ENCODE results near the gene STK26. TPM values are rescaled to one million over a fixed set of nuclear protein-coding genes. Genes with fewer than 3 reads are reported as not detected.

STK26 gene
- total and polyA plus RNA-seq, 2 experiments from 2014 or later, result 65.2 to 110 TPM

DNA sequence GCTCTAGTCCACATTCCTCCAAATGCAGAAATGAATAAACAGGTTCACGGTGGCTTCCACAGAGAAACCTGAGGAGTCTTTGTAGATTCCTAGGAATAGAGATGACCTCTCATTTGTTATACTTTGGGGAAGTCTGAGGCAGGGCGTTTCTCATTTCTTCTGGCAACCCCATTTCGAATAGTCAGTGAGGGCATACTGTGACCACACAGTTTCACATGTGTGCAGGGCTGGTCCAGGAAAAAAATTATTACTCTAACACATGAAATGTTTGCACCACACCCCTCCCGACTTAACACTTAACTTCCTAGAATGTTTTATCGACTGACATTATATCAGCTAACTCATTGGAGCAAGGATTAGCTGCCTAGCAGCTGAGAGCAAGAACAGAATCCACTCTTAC, 92.7 kb downstream of the STK26 start:
- Mint-ChIP-seq H3K27me3 (ENCODE audit: insufficient read depth, low read depth, poor library complexity) (no peaks in the 10 kb centered on the region), H3K9me3 (no peaks in the 10 kb centered on the region), H3K27ac (no peak overlapping the region), H3K4me3 (no peak overlapping the region), H3K4me1 (peaks cover 17% of the 10 kb centered on the region; the same call in 2 of the 3 replicates), H3K36me3 (ENCODE audit: low read depth) (no peaks in the 10 kb centered on the region)
- DNase-seq (ENCODE audit: low spot score) (no peak), ATAC-seq (no peak)
- Histone ChIP-seq H3K36me3 (ENCODE audit: insufficient read depth) (no peaks in the 10 kb centered on the region), H4K20me1 (replicated peaks; ENCODE audit: insufficient read depth) (no peaks in the 10 kb centered on the region), H3K79me2 (replicated peaks; ENCODE audit: insufficient read depth) (no peaks in the 10 kb centered on the region), H3K4me2 (no peak overlapping the region), H3F3A (replicated peaks; ENCODE audit: low read depth) (no peaks in the 10 kb centered on the region), H3K4me3 (no peak overlapping the region), H3K27me3 (ENCODE audit: insufficient read depth) (no peaks in the 10 kb centered on the region), H3K4me1 (ENCODE audit: insufficient read depth) (no peaks in the 10 kb centered on the region), H2AFZ (no peak overlapping the region), H3K27ac (ENCODE audit: low read depth) (no peak overlapping the region), H3K9me2 (ENCODE audit: insufficient read depth) (no peaks in the 10 kb centered on the region)
- TF ChIP-seq, protein P1, sequence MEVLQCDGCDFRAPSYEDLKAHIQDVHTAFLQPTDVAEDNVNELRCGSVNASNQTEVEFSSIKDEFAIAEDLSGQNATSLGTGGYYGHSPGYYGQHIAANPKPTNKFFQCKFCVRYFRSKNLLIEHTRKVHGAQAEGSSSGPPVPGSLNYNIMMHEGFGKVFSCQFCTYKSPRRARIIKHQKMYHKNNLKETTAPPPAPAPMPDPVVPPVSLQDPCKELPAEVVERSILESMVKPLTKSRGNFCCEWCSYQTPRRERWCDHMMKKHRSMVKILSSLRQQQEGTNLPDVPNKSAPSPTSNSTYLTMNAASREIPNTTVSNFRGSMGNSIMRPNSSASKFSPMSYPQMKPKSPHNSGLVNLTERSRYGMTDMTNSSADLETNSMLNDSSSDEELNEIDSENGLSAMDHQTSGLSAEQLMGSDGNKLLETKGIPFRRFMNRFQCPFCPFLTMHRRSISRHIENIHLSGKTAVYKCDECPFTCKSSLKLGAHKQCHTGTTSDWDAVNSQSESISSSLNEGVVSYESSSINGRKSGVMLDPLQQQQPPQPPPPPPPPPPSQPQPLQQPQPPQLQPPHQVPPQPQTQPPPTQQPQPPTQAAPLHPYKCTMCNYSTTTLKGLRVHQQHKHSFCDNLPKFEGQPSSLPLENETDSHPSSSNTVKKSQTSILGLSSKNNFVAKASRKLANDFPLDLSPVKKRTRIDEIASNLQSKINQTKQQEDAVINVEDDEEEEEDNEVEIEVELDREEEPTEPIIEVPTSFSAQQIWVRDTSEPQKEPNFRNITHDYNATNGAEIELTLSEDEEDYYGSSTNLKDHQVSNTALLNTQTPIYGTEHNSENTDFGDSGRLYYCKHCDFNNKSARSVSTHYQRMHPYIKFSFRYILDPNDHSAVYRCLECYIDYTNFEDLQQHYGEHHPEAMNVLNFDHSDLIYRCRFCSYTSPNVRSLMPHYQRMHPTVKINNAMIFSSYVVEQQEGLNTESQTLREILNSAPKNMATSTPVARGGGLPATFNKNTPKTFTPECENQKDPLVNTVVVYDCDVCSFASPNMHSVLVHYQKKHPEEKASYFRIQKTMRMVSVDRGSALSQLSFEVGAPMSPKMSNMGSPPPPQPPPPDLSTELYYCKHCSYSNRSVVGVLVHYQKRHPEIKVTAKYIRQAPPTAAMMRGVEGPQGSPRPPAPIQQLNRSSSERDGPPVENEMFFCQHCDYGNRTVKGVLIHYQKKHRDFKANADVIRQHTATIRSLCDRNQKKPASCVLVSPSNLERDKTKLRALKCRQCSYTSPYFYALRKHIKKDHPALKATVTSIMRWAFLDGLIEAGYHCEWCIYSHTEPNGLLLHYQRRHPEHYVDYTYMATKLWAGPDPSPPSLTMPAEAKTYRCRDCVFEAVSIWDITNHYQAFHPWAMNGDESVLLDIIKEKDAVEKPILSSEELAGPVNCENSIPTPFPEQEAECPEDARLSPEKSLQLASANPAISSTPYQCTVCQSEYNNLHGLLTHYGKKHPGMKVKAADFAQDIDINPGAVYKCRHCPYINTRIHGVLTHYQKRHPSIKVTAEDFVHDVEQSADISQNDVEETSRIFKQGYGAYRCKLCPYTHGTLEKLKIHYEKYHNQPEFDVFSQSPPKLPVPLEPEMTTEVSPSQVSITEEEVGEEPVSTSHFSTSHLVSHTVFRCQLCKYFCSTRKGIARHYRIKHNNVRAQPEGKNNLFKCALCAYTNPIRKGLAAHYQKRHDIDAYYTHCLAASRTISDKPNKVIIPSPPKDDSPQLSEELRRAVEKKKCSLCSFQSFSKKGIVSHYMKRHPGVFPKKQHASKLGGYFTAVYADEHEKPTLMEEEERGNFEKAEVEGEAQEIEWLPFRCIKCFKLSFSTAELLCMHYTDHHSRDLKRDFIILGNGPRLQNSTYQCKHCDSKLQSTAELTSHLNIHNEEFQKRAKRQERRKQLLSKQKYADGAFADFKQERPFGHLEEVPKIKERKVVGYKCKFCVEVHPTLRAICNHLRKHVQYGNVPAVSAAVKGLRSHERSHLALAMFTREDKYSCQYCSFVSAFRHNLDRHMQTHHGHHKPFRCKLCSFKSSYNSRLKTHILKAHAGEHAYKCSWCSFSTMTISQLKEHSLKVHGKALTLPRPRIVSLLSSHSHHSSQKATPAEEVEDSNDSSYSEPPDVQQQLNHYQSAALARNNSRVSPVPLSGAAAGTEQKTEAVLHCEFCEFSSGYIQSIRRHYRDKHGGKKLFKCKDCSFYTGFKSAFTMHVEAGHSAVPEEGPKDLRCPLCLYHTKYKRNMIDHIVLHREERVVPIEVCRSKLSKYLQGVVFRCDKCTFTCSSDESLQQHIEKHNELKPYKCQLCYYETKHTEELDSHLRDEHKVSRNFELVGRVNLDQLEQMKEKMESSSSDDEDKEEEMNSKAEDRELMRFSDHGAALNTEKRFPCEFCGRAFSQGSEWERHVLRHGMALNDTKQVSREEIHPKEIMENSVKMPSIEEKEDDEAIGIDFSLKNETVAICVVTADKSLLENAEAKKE (CRISPR knock-in tag; IDR thresholded peaks at IDR 0.05), result no peak

DNA sequence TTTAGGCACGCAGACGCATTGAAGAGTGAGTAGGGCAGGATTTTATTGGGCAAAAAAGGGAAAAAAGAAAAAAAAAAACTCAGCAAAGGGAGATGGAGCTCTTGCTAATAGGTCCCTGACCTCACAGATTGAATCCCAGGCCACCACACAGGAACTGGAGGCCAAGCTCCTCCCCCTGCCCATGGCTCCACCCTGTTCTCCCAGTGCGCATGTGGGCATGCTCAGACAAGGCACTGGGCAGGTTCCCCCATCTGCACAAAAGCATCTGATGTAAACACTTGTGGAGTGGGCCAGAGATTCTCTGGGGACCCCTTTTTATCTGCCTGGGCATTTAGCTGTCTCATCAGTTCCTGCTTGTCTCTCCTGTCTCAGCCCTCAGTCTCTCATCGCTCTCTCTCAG, 95.3 kb downstream of the STK26 start:
- Histone ChIP-seq H3K9me2 (ENCODE audit: insufficient read depth) (no peaks in the 10 kb centered on the region), H3F3A (replicated peaks; ENCODE audit: low read depth) (no peaks in the 10 kb centered on the region), H3K4me3 (no peak overlapping the region), H3K36me3 (ENCODE audit: insufficient read depth) (no peaks in the 10 kb centered on the region), H2AFZ (no peak overlapping the region), H3K27ac (ENCODE audit: low read depth) (no peak overlapping the region), H3K4me2 (no peak overlapping the region), H3K27me3 (ENCODE audit: insufficient read depth) (no peaks in the 10 kb centered on the region), H3K79me2 (replicated peaks; ENCODE audit: insufficient read depth) (no peaks in the 10 kb centered on the region), H3K4me1 (ENCODE audit: insufficient read depth) (no peaks in the 10 kb centered on the region), H4K20me1 (replicated peaks; ENCODE audit: insufficient read depth) (no peaks in the 10 kb centered on the region)
- Mint-ChIP-seq H3K9me3 (no peaks in the 10 kb centered on the region), H3K27ac (no peak overlapping the region), H3K27me3 (ENCODE audit: insufficient read depth, low read depth, poor library complexity) (no peaks in the 10 kb centered on the region), H3K36me3 (ENCODE audit: low read depth) (no peaks in the 10 kb centered on the region), H3K4me1 (peaks cover 17% of the 10 kb centered on the region; the same call in 2 of the 3 replicates), H3K4me3 (no peak overlapping the region)
- peak; percentile 17 for DNase-seq (ENCODE audit: low spot score)
- ATAC-seq, result peak; percentile 65
- TF ChIP-seq POLR2AphosphoS5 (IDR thresholded peaks at IDR 0.05; ENCODE audit: low read depth) (no peak), NANOG (IDR thresholded peaks at IDR 0.05; ENCODE audit: borderline replicate concordance) (no peak), EZH2 (IDR thresholded peaks at IDR 0.05; ENCODE audit: low read depth, unreplicated experiment) (no peak), ZNF331 (CRISPR knock-in tag; IDR thresholded peaks at IDR 0.05; ENCODE audit: low read depth) (no peak), STAT1 (IDR thresholded peaks at IDR 0.05; ENCODE audit: unreplicated experiment) (no peak)
- TF ChIP-seq, protein P2, sequence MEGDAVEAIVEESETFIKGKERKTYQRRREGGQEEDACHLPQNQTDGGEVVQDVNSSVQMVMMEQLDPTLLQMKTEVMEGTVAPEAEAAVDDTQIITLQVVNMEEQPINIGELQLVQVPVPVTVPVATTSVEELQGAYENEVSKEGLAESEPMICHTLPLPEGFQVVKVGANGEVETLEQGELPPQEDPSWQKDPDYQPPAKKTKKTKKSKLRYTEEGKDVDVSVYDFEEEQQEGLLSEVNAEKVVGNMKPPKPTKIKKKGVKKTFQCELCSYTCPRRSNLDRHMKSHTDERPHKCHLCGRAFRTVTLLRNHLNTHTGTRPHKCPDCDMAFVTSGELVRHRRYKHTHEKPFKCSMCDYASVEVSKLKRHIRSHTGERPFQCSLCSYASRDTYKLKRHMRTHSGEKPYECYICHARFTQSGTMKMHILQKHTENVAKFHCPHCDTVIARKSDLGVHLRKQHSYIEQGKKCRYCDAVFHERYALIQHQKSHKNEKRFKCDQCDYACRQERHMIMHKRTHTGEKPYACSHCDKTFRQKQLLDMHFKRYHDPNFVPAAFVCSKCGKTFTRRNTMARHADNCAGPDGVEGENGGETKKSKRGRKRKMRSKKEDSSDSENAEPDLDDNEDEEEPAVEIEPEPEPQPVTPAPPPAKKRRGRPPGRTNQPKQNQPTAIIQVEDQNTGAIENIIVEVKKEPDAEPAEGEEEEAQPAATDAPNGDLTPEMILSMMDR (conservative IDR thresholded peaks at IDR 0.05; ENCODE audit: low read depth in 2 of 2), result no peak

Measured in GM23338 (cell line).